Osteoblast (primary cell): ENCODE results near the gene SLC22A14. TPM values are rescaled to one million over a fixed set of nuclear protein-coding genes. Genes with fewer than 3 reads are reported as not detected.

Experiments
- DNase-seq: peaks from one replicate; pipeline ENCODE4 v3.0.0; 2011; ENCODE audit warnings: low spot score, mixed read lengths; ENCODE audit not compliant: insufficient read length; ENCODE audit errors: missing footprints
- H2AFZ ChIP-seq: 2 replicates; pipeline ENCODE4 v1.6.0; 2011; ENCODE audit warnings: mild to moderate bottlenecking, low read length
- H3K27ac ChIP-seq: 2 replicates; pipeline ENCODE4 v1.5.1; 2011; ENCODE audit warnings: mild to moderate bottlenecking, low read depth, low read length, moderate library complexity
- H3K27me3 ChIP-seq: 2 replicates; pipeline ENCODE4 v1.6.0; 2012; ENCODE audit warnings: mild to moderate bottlenecking, control low read depth, inconsistent platforms, low read length, moderate library complexity; ENCODE audit not compliant: insufficient read depth
- H3K36me3 ChIP-seq: 2 replicates; pipeline ENCODE4 v1.5.1; 2011; ENCODE audit warnings: mild to moderate bottlenecking, low read length, control low read depth, moderate library complexity; ENCODE audit not compliant: insufficient read depth
- H3K4me1 ChIP-seq: 2 replicates; pipeline ENCODE4 v1.5.1; 2011; ENCODE audit warnings: mild to moderate bottlenecking, low read length, control low read depth, moderate library complexity; ENCODE audit not compliant: insufficient read depth
- H3K4me2 ChIP-seq: 2 replicates; pipeline ENCODE4 v1.6.0; 2011; ENCODE audit warnings: mild to moderate bottlenecking, low read length; ENCODE audit not compliant: insufficient read depth
- H3K4me3 ChIP-seq: fragments of 200-600 bp; sonication (generic); 3 replicates; pipeline ENCODE4 v1.5.1; 2012; ENCODE audit warnings: mild to moderate bottlenecking, low read length, inconsistent platforms; ENCODE audit not compliant: insufficient read depth
- H3K79me2 ChIP-seq: 2 replicates; pipeline ENCODE4 v1.6.0; 2012; ENCODE audit warnings: mild to moderate bottlenecking, low read length, control low read depth, inconsistent platforms; ENCODE audit not compliant: insufficient read depth
- H3K9me3 ChIP-seq: 2 replicates; pipeline ENCODE4 v1.5.1; 2011; ENCODE audit warnings: low read depth, low read length, control low read depth
- H4K20me1 ChIP-seq: 2 replicates; pipeline ENCODE4 v1.6.0; 2012; ENCODE audit warnings: mild to moderate bottlenecking, low read length, control low read depth; ENCODE audit not compliant: insufficient read depth
- total RNA-seq: library from RNA; depleted of rRNA; stranded (reverse); fragments of >200 nt; gene quantifications from 2 replicates; pipeline ENCODE4 v1.2.3, GENCODE V29; 2012
- TF ChIP-seq, protein P1 (sequence below): IDR thresholded peaks from 2 replicates; pipeline ENCODE4 v1.5.1; 2011; ENCODE audit warnings: mild to moderate bottlenecking, low read depth, low read length, moderate library complexity; ENCODE audit errors: extremely low read depth

SLC22A14 gene
- total RNA-seq, 1 donor = 0.36 TPM

DNA sequence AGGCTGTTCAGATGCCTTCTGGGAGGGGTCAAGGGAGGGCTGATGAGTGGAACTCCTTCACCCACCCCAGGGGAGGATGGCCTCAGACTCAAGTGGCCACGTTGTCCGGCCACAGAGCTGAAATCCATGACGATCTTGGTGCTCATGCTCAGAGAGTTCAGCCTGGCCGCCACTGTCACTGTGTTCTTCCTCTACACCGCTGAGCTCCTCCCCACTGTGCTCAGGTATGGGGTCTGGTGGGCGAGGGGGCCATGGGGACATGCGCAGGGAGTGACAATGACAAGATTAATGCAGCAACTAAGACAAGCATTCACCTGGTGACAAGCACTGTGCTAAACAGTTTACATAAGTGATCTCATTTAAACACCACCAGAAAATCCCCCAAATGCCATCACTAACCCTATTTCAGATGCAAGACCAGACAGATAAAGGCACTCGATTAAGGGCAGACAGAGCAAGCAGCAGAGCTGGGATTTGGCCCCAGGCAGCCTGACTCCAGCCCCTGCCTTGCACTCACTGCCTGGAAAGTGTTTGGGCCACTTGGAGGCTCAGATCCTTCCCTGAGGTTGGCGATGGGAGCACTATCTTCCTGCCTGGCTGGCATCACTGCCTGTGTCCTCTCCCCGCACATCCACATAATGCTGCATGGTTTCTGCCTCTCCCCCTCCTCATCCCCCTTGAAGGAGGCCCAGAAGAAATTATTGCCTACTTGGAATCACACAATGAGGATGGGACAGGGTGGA lies 33.6 kb downstream of the SLC22A14 start:
- Histone ChIP-seq H3K4me1 (no peaks in the 10 kb centered on the region), H3K9me3 (no peaks in the 10 kb centered on the region), H3K36me3 (no peaks in the 10 kb centered on the region), H3K4me3 (no peak overlapping the region), H3K4me2 (no peak overlapping the region), H3K27me3 (no peaks in the 10 kb centered on the region), H3K79me2 (no peaks in the 10 kb centered on the region), H2AFZ (no peak overlapping the region), H3K27ac (no peak overlapping the region), H4K20me1 (no peaks in the 10 kb centered on the region)
- no peak for DNase-seq
- TF ChIP-seq, protein P1, sequence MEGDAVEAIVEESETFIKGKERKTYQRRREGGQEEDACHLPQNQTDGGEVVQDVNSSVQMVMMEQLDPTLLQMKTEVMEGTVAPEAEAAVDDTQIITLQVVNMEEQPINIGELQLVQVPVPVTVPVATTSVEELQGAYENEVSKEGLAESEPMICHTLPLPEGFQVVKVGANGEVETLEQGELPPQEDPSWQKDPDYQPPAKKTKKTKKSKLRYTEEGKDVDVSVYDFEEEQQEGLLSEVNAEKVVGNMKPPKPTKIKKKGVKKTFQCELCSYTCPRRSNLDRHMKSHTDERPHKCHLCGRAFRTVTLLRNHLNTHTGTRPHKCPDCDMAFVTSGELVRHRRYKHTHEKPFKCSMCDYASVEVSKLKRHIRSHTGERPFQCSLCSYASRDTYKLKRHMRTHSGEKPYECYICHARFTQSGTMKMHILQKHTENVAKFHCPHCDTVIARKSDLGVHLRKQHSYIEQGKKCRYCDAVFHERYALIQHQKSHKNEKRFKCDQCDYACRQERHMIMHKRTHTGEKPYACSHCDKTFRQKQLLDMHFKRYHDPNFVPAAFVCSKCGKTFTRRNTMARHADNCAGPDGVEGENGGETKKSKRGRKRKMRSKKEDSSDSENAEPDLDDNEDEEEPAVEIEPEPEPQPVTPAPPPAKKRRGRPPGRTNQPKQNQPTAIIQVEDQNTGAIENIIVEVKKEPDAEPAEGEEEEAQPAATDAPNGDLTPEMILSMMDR = no peak

DNA sequence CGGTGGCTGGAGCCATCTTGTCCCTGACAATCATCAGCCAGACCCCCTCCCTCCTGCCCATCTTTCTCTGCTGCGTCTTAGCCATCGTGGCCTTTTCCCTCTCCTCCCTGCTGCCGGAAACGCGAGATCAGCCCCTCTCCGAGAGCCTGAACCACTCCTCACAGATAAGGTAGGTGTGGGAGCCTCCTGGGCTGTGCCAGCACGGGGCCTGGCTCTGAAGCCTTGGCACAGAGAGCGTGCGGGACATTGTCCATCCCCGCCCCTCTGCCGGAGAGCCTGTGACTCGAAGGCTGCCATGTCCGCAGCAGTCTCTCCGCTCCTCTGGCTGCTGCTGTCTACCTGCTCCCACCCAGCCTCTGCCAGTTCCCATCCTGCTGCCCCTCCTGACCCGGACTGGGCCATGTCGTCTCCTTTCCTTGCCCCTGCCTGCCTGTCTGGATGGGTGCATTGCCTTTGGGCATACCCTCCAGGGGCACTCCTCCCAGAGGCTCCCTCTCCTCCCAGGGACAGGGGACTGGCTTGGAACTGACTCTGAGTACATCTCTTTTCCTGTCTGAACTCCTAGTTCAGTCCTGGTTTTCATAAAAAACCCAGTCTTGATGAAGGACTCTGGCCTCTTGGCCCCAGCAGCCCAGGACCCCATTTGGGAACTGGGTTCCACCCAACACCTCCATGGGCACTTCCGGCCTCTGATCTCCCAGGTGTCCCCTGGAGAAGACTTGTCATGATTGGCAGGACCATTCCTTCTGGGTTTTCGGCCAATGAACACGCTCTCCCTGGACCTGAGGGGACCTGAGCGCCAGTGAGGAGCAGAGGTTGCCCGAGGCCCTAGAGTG lies 34.5 kb downstream of the SLC22A14 start:
- TF ChIP-seq, protein P1 = no peak
- no peak overlapping the region for H2AFZ ChIP-seq
- H3K27ac ChIP-seq = no peak overlapping the region
- no peaks in the 10 kb centered on the region for H4K20me1 ChIP-seq
- no peak for DNase-seq
- H3K4me3 ChIP-seq = no peak overlapping the region
- H3K79me2 ChIP-seq = no peaks in the 10 kb centered on the region
- H3K4me1 ChIP-seq = no peaks in the 10 kb centered on the region
- no peaks in the 10 kb centered on the region for H3K9me3 ChIP-seq
- H3K27me3 ChIP-seq = no peaks in the 10 kb centered on the region
- no peak overlapping the region for H3K4me2 ChIP-seq
- no peaks in the 10 kb centered on the region for H3K36me3 ChIP-seq

DNA sequence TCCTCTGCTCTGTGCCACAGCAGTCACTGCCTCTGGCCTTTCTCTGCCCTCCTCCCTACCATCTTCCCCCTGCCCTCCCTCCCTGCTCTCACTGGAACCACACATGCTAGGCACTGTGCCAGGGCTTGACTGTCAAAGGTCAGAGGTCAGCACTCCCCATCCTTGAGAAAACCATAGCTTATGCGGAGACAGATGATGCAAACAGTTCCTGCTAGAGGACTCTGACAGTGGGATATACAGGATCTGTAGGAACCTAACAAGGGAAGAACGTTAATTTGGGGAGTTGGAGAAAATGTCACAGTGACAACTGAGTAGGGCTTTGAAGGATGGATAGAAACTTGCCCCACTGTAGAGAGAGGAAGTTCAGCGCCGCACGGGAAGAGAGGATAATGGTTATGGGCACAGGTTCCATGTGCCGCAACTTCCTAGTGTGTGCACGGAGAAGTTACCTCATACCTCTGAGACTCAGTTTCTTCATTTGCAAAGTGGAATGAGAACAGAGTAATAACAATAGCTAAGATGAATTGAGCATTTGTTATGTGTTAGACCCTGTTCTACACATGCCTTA lies 35.2 kb downstream of the SLC22A14 start:
- H3K27me3 ChIP-seq = no peaks in the 10 kb centered on the region
- H3K79me2 ChIP-seq = no peaks in the 10 kb centered on the region
- H3K27ac ChIP-seq = no peak overlapping the region
- no peak overlapping the region for H3K4me2 ChIP-seq
- no peak overlapping the region for H3K4me3 ChIP-seq
- no peaks in the 10 kb centered on the region for H3K36me3 ChIP-seq
- no peaks in the 10 kb centered on the region for H3K4me1 ChIP-seq
- DNase-seq = no peak
- no peak overlapping the region for H2AFZ ChIP-seq
- no peaks in the 10 kb centered on the region for H3K9me3 ChIP-seq
- no peaks in the 10 kb centered on the region for H4K20me1 ChIP-seq
- TF ChIP-seq, protein P1 = no peak
